NCI-H2107 treated with DMSO at 0.1 percent for 48 hours (cell line): ENCODE results near the gene CCDC33.
A peak's percentile ranks its signal among the peaks of the same experiment; 100 is the strongest.

Experiments
- DNase-seq: peaks from one replicate; lab custom pipeline; 2025; ENCODE audit not compliant: unreplicated experiment; lab: John Stamatoyannopoulos, UW

Gene CCDC33

GRCh38 chr15:74258456-74259291, 22.5 kb downstream of the CCDC33 start:
- no peak for DNase-seq

GRCh38 chr15:74259292-74259648, 23.1 kb downstream of the CCDC33 start:
- DNase-seq, result peak; percentile 40

GRCh38 chr15:74259821-74260607, 23.9 kb downstream of the CCDC33 start:
- no peak for DNase-seq

GRCh38 chr15:74261041-74261440, 24.9 kb downstream of the CCDC33 start:
- DNase-seq, result no peak

- no peak for DNase-seq
Measured at GRCh38 chr15:74261685-74262084, 25.6 kb downstream of the CCDC33 start.

GRCh38 chr15:74262151-74262550, 26.0 kb downstream of the CCDC33 start:
- no peak for DNase-seq

- DNase-seq, result peak; percentile 15
Measured at GRCh38 chr15:74262625-74263024, 26.5 kb downstream of the CCDC33 start.

GRCh38 chr15:74263466-74263865, 27.3 kb downstream of the CCDC33 start:
- DNase-seq, result no peak

GRCh38 chr15:74264081-74264501, 28.0 kb downstream of the CCDC33 start:
- DNase-seq, result no peak

- DNase-seq, result no peak
Measured at GRCh38 chr15:74265046-74265639, 29.0 kb downstream of the CCDC33 start.

- DNase-seq, result no peak
Measured at GRCh38 chr15:74268020-74268419, 31.9 kb downstream of the CCDC33 start.

- peak; percentile 50 for DNase-seq
Measured at GRCh38 chr15:74269362-74270035, 33.4 kb downstream of the CCDC33 start.

GRCh38 chr15:74270155-74270554, 34.0 kb downstream of the CCDC33 start:
- no peak for DNase-seq

- no peak for DNase-seq
Measured at GRCh38 chr15:74270854-74271520, 34.9 kb downstream of the CCDC33 start.

GRCh38 chr15:74272812-74273211, 36.7 kb downstream of the CCDC33 start:
- no peak for DNase-seq

GRCh38 chr15:74274470-74275038, 38.4 kb downstream of the CCDC33 start:
- DNase-seq, result no peak

- no peak for DNase-seq
Measured at GRCh38 chr15:74275957-74276356, 39.8 kb downstream of the CCDC33 start.

GRCh38 chr15:74276560-74276959, 40.4 kb downstream of the CCDC33 start:
- no peak for DNase-seq

GRCh38 chr15:74277242-74277810, 41.2 kb downstream of the CCDC33 start:
- no peak for DNase-seq

GRCh38 chr15:74278207-74278606, 42.1 kb downstream of the CCDC33 start:
- DNase-seq, result no peak
